GM12878 (cell line): ENCODE results near the gene SFT2D1. TPM values are rescaled to one million over a fixed set of nuclear protein-coding genes. Genes with fewer than 3 reads are reported as not detected.

Source experiments
- BACH1 ChIP-seq: fragments of 450-650 bp; IDR thresholded peaks from 2 replicates; pipeline ENCODE4 v1.6.1; 2017; ENCODE audit warnings: mild to moderate bottlenecking, borderline replicate concordance
- BCL3 ChIP-seq: IDR thresholded peaks from 2 replicates; pipeline ENCODE4 v1.6.1; 2011; ENCODE audit warnings: borderline replicate concordance, low read depth, mild to moderate bottlenecking, moderate library complexity, low read length; ENCODE audit not compliant: insufficient read depth, poor library complexity, severe bottlenecking
- CHD2 ChIP-seq: IDR thresholded peaks from 2 replicates; pipeline ENCODE4 v1.6.1; 2011; ENCODE audit warnings: low read depth, low read length, improper control_type of control experiment, borderline replicate concordance
- CHD4 ChIP-seq: fragments of 200-600 bp; sonication (generic); IDR thresholded peaks from 2 replicates; pipeline ENCODE4 v1.6.1; 2016; ENCODE audit warnings: mild to moderate bottlenecking
- E4F1 ChIP-seq: fragments of 450-650 bp; IDR thresholded peaks from 2 replicates; pipeline ENCODE4 v1.6.1; 2018; ENCODE audit warnings: borderline replicate concordance, mild to moderate bottlenecking; ENCODE audit not compliant: partially characterized antibody
- FOXM1 ChIP-seq: IDR thresholded peaks from 2 replicates; pipeline ENCODE4 v1.6.1; 2012; ENCODE audit warnings: low read depth, mild to moderate bottlenecking, inconsistent platforms, low read length, moderate library complexity
- HCFC1 ChIP-seq: fragments of 150-350 bp; IDR thresholded peaks from 2 replicates; pipeline ENCODE4 v1.6.1; 2014; ENCODE audit warnings: low read length
- IRF3 ChIP-seq: fragments of 450-650 bp; IDR thresholded peaks from 2 replicates; pipeline ENCODE4 v1.6.1; 2014; ENCODE audit warnings: mild to moderate bottlenecking
- KAT2A ChIP-seq: conservative IDR thresholded peaks from 2 replicates; pipeline ENCODE4 v1.6.1; 2011; ENCODE audit warnings: low read depth, low read length; ENCODE audit not compliant: control insufficient read depth
- MEF2A ChIP-seq: IDR thresholded peaks from 2 replicates; pipeline ENCODE4 v1.6.1; 2011; ENCODE audit warnings: low read depth, mild to moderate bottlenecking, low read length, moderate library complexity; ENCODE audit not compliant: insufficient read depth
- PML ChIP-seq: IDR thresholded peaks from 2 replicates; pipeline ENCODE4 v1.6.1; 2012; ENCODE audit warnings: low read length, inconsistent platforms
- SIX5 ChIP-seq: IDR thresholded peaks from 2 replicates; pipeline ENCODE4 v1.6.1; 2011; ENCODE audit warnings: mild to moderate bottlenecking, low read depth, low read length, moderate library complexity; ENCODE audit not compliant: severe bottlenecking
- SUPT20H ChIP-seq: IDR thresholded peaks from 2 replicates; pipeline ENCODE4 v1.6.1; 2011; ENCODE audit warnings: low read depth, mild to moderate bottlenecking, low read length, moderate library complexity, borderline replicate concordance; ENCODE audit not compliant: control insufficient read depth
- ZBED1 ChIP-seq: IDR thresholded peaks from 2 replicates; pipeline ENCODE4 v1.6.1; 2016; ENCODE audit warnings: borderline replicate concordance
- ZBTB4 ChIP-seq: fragments of 450-650 bp; formaldehyde crosslinking; IDR thresholded peaks from 2 replicates; pipeline ENCODE4 v1.4.0; 2022; ENCODE audit warnings: mild to moderate bottlenecking, moderate library complexity
- ZNF217 ChIP-seq: fragments of 450-650 bp; IDR thresholded peaks from 2 replicates; pipeline ENCODE4 v1.6.1; 2017; ENCODE audit warnings: antibody characterized with exemption, mild to moderate bottlenecking
- polyA plus RNA-seq, 11 experiments: library from polyadenylated mRNA; depleted of rRNA in 4 of 11; unstranded in 6 of 11; stranded (reverse) in 5 of 11; fragments of >200 nt; fragmentation: Nextera tagmentation in 4 of 11; fragmentation: Illumina TruSeq in 1 of 11; extraction: Ambion mirVana in 4 of 11; extraction: Trizol in 1 of 11; gene quantifications; 1 replicate in 1 of 11; 2 replicates in 10 of 11; pipeline versions ENCODE4 v1.2.1 to v1.2.3, GENCODE V29; 2011 to 2016; ENCODE audit warnings: inconsistent platforms in 2 of 11, missing spikeins in 2 of 11, low read depth in 1 of 11
- total RNA-seq, 4 experiments: library from RNA; depleted of rRNA in 3 of 4; stranded (reverse); fragments of >200 nt in 3 of 4; fragmentation: Illumina TruSeq in 1 of 4; extraction: Trizol in 1 of 4; gene quantifications; 2 replicates each; pipeline versions ENCODE4 v1.2.1 to v1.2.3, GENCODE V29; 2013 to 2021

The SFT2D1 gene
- total and polyA plus RNA-seq, 10 of the 15 experiments (the other 5 are each of a cell fraction or from before 2014, with no cell fraction given): 69.5 to 281 (median 124) TPM

- TF ChIP-seq CHD4: no peak
- TF ChIP-seq HCFC1: peak; percentile 25; the same call in 1 of the 2 replicates
- peak; percentile 35; the same call in 1 of the 2 replicates for TF ChIP-seq PML
- no peak for TF ChIP-seq MEF2A
- no peak; the same call in 1 of the 2 replicates for TF ChIP-seq ZBED1
- no peak for TF ChIP-seq ZBTB4 (CRISPR knock-in tag)
- no peak for TF ChIP-seq BCL3
- peak; percentile 20 for TF ChIP-seq SIX5
- TF ChIP-seq FOXM1: no peak
- TF ChIP-seq CHD2: peak; percentile 73; the same call in 1 of the 2 replicates
- peak; percentile 99 for TF ChIP-seq E4F1
- TF ChIP-seq ZNF217: peak; percentile 34; the same call in 1 of the 2 replicates
- TF ChIP-seq IRF3: peak; percentile 65; the same call in 1 of the 2 replicates
- peak; percentile 74; the same call in 1 of the 2 replicates for TF ChIP-seq BACH1
- TF ChIP-seq KAT2A: no peak
- no peak for TF ChIP-seq SUPT20H
Observed at GRCh38 chr6:166382933-166383801, 40.8 kb upstream of the SFT2D1 start, which contains the start of gene MPC1 (continued).
